ENCODE data around the gene CD300LB.

DNA sequence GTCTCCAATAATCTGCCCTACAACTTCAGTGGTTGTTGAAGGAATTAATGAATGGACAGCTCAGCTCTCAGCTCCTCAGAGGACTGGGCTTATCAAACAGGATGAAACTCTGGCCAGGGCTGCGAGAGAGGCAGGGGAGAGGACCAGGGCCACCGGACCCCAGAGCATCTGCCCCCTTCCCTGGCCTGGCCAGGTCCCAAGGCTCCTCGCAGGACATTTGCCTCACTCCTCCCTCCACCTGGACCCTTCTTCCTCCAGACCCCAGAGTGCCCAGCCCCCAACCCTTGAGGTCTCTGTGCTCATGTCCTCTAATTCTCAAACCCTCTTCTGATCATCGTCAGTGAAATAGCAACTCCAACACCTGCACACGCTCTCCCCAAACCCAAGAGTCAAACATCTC is 10.9 kb upstream of the CD300LB start:
- no peak for TF ChIP-seq GATA2 (IDR thresholded peaks at IDR 0.05; ENCODE audit: low read depth, low read length)
- TF ChIP-seq GATA3 (IDR thresholded peaks at IDR 0.05; ENCODE audit: low read depth, low read length): no peak

Data from SH-SY5Y (cell line).